GM21619 (cell line): ENCODE measurements around the gene MCM10.
A peak's percentile ranks its signal among the peaks of the same experiment; 100 is the strongest.
"Not testable (repeated sequence)": the region's sequence is repeated elsewhere in the genome, so short reads cannot be mapped to it uniquely, and the experiment has no call there.

ENCODE experiments used
- ATAC-seq: cut with Tn5 transposase; IDR thresholded peaks from one replicate; pipeline ENCODE4 v1.9.1; 2021; ENCODE audit not compliant: unreplicated experiment

MCM10 gene

DNA sequence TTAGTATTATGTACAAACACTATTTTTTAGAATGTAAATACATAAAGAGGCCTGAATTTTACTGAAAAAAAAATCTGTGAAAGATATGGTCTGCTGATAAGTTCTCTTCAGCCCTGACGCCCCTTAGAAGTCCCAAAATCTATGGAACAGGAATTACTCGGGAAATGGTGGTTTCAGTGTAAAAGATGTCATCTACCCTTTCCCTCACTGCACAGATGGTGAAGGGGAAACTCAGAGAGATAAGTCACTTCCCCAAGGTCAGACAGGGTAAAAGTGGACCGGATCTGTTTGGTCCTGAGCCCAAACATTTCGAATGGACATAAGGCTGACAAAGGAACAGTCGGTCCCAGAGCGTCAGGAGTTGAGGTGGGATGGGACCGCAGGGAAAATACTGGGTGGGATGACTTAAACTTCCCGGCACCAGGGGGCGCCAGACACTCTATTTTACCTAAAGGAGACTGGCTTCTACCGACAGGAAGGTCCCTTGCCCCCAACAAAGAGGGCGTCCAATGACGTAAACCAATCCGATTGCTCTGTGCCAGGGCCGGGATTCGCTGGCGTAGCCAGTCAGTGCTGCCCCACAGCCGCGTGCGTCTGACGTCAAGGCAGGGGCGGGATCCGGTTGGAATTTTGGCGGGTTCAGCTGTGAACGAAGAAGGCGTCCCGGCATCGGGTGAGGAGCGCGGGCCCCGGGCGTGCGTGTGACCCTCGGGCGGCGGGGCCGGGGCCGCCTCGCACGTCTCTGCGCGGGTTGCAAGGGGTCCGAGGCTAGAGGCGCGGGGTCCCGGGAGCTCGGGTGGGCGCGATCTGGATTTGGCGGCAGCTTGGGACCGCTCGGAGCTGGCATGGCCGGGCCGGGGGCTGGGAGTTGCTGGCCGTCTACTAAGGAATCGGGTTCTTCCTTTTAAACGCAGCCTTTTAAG is at the start of gene MCM10:
Gene MCM10 (plus strand): TSS at position 625 of the 923 bp plus-strand sequence. CDS start 2,645 bp downstream, outside the sequence.
- peak; percentile 100 for ATAC-seq

DNA sequence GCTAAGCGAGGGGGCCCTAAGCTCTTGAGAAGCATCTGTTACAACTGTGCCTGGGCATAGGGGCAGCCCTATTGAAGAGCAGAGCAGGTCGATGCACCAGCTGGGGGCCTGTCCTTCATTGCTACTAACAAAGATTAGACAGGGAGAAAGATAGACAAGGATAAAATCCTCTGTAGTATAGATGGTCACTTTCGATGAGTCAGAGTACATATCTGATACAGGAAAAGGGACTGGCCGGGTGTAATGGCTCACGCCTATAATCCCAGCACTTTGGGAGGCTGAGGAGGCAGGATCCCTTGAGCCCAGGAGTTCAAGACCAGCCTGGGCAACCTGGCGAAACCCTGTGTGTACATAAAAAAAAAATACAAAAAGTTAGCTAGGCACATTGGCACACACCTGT is 47.8 kb upstream of the MCM10 start:
- ATAC-seq: no peak

DNA sequence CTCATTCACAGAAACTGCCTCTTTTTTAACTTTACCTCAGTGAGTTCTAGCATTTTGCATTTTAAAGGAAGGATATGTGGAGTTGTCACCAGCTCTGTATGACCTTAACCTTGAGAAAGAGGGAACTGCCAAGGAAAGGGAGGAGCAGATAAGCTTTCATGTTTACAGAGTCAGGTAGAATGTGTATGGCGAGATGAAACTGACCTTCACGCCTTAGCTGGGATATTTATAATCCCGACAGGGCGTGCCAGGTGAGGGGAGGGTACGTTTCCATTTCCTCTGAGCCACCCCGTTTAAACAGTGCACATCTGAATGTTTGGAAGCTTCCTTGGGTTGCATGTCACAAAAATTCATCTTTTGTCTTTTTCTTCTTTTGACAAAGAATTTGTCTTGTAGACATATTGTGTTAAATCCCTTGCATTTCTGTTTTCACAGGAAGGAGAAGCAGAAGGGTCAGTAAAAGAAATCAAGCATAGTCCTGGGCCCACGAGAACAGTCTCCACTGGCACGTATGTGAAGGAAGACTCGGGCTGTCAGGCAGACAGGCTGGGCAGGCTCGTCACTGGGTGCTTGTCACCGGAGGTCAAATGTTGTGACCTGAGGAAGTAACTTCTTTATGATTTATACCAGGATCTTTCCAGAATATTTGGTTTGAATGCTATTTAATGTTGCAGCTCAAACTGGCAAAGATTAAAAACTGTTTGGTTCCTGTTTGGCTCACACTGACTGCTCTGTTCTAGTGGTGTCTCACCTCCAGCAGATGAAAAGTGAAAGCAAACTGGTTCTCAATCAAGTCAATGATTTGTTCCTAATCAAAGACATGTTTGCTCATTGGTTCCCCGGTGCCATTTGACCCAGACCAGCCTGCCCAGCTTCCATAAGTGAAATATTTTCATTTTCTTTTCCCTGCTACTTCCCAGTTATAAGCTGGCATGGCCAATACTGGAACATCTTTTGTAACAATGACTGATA is 45.2 kb upstream of the MCM10 start:
- ATAC-seq: peak; percentile 83

DNA sequence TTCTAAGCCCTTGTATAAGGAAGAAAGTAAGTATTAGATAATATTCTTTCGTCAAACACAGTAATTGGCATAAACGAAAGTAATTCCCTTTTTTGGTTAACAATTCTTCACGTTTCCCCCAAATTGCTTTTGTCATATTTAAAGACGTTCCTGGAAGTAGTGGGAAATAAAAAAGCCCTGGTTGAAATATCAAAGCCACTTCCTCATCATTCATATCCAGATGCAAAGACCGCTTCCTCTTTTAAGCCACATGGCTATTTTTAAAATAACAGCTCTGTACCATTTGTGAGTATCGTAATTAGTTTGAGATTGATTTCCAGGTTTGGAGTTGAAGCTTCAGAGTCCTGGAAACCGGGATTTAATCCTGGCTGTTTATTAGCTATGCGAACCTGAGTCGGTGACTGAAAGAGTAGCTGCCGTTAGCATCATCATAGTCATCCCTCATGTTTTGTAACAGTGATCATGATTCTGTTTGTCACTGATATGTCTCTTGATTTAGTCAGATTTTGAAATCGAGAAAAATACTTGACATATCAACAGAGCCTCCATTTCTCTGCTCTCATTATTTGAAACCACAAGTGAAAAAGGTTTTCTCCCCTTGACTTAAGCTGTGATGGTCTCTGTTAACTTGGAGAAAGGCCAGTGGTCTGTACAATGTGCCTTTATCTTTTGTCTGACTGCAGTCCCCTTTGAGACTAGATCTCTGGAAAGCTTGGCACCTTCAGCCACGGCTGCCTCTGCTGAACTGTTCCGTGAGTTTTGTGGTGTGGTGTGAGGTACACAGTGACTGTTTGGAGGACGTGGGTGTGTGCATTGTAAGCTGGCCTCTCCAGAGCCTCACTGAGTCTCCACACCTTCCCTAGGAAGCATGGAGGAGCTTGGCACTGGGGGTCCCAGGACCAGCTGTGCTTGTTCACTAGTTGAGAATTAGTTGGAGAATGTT is 43.2 kb upstream of the MCM10 start:
- no peak for ATAC-seq

DNA sequence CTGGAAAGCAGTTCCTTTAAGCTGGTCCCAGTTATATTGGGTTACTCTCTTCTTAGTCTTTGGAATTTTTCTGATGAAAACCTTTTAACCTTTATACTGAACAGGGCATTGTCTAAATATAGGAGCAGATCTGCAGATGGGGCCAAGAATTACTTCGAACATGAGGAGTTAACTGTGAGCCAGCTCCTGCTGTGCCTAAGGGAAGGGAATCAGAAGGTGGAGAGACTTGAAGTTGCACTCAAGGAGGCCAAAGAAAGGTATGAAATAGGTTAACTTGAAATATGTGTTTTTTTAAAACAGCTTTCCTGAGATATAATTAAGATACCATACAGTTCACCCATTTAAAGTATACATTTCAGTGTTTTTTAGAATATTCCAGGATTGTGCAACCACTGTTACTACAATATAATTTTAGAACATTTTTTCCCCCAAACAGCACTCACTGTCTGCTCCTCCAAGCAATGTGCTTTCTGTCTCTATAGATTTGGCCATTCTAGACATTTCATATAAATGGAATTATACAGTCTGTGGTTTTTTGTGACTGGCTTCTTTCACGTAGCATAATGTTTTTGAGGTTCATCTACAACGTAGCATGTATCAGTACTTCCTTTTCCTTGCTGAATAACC is 42.5 kb upstream of the MCM10 start:
- no peak for ATAC-seq

DNA sequence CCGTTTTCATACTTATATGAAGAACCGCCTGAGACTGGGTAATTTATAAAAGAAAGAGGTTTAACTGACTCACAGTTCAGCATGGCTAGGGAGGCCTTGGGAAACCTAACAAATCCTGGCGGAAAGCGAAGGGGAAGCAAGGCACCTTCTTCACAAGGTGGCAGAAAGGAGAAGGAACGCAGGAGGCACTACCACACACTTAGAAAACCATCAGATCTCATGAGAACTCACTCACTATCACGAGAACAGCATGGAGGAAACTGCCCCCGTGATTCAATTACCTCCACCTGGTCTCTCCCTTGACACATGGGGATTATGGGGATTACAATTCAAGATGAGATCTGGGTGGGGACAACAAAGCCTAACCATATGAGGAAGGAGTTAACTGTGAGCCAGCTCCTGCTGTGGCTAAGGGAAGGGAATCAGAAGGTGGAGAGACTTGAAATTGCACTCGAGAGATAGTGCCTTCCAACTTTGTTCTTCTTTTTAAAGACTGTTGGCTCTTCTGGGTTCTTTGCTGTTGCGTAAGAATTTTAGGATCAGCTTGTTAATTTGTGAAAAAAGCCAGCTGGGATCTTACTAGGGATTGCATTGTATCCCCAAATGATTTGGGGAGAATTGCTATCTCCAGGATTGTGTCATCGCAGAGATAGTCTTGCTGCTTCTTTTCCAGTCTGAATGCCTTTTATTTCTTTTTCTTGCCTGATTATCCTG is 40.4 kb upstream of the MCM10 start:
- ATAC-seq: no peak

DNA sequence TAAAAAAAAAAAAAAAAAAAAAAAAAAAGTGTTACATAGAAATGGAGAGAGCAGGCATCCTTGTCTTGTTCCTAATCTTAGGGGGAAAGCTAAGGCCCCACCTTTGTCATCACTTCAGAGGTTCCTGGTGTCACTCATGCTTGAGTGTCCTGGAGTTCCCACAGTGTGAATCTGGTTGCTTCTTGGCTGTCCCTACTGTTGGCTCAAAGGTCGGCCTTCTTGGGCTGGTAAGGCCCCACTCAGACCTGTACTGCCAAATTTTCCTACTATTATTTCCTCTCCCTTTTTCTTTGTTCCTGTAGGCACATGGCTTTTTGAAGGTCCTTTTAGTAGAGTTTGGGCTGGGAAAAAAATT is 39.9 kb upstream of the MCM10 start:
- no peak for ATAC-seq

DNA sequence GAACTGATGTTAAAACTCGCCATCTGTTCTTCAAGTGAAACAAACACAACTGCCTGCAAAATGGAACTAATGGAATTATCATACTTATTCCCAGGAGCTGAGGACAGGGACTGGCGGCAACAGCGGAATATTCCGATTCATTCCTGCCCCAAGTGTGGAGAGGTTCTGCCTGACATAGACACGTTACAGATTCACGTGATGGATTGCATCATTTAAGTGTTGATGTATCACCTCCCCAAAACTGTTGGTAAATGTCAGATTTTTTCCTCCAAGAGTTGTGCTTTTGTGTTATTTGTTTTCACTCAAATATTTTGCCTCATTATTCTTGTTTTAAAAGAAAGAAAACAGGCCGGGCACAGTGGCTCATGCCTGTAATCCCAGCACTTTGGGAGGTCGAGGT is 24.7 kb upstream of the MCM10 start:
- ATAC-seq: no peak

DNA sequence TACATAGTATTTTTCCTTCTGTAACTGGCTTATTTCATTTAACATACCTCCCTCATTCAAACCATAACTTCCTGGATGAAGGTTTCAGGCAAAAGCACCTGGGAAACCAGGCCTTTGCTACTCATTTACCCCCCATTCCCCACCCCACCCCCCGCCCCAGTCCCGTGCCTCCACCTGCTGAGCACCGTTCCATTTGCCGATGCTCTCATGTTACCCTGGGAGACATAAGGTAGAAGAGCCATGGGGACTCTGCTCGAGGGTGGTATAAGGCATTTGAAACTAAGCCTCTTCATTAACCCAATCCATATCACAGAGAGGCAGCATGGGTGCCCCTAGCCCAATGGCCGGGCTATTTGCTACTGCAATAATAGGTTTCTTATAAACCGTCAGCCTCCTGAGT is 22.2 kb upstream of the MCM10 start:
- no peak for ATAC-seq

DNA sequence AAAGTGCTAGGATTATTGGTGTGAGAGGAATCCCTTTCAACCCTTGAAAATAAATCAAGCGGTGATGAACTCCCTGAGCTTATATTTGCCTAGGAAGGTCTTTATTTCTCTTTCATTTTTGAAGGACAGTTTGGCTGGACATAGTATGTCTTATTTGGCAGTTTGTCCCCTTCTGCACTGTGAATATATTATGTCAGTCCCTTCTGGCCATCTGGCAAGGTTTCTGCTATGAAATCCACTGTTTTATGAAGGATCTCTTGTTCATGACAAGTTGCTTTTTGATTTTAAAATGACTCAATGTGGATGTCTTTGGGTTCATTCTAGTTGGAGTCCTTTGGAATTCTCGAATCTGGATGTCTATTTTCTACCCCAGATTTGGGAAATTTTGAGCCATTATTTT is 21.7 kb upstream of the MCM10 start:
- ATAC-seq: no peak

DNA sequence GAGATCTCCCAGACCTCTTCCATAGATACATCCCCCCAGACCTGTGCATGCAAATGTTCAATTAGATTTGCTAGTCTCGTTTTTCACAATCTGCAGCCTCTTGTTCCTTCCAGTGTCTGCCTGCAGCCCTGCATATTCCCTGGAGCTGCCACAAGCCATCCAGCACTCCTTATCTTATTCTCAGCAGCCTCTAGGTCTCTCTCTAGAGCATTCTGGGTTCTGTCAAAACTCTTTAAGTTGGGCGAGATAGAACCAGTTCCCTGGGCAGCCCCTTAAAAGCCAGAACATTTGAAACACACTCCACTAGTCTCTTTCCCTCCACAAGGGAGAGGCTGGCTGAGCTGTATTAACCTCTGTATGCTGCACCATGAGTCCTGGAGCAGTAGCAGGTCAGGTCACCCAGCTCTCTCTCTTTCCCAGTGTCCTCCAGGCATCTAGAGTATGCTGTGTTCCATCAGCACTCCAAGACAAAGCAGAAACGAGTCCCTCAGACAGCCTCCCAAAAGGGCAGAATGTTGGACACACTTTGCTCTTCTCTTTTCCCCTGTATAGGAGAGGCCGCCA is 20.6 kb upstream of the MCM10 start:
- ATAC-seq: no peak

DNA sequence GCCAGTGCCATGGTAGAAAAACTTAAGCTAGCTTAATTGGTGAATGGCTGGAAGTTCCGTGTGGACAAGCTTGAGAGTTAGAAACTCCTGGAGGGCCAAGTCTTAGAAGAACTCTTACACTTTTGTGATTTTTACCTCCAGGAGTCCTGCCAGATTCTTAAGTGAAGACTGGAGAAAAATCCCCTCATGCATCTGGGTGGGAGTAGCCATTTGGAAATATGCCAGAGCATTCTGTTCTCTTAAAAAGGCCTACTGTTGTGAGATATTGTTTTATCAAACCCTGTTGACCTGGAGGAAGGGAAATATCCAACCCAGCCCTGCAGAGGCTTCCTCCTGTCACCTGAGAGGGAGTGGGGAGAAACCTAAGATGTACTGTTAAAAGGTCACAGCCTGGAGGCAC is 17.6 kb upstream of the MCM10 start:
- ATAC-seq: no peak

DNA sequence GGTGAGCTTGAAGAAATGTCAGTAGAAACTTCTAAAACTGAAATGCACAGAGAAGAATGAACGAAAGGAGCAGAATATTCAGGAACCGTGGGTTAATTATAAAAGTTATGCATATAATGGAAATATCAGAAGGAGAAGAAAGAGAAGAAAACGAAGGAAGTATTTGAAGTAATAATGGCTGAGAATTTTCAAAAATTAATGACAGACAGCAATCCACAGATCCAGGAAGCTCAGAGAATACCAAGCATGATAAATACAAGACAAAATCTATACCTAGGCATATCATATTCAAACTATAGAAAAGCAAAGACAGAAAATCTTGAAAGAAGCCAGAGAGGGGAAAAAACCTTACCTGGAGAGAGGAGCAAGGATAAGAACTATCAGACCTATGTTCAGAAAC is 16.5 kb upstream of the MCM10 start:
- ATAC-seq: no peak

DNA sequence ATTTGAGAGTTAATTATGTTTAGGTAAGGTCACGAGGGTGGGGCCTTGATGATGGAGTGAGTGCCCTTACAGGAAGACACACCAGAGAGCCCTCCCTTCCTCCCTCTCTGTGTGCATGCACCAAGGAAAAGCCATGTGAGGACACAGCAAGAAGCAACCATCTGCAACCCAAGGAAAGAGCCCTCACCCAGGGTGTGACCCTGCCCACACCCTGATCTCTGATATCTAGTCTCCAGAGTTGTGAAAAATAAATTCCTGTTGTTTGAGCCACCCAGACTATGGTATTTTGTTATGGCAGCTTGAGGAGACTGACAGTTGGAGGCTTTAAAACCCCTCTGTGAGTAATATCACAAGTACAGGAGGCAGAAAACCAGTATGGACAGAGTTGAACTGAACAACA is 15.0 kb upstream of the MCM10 start:
- ATAC-seq: no peak

DNA sequence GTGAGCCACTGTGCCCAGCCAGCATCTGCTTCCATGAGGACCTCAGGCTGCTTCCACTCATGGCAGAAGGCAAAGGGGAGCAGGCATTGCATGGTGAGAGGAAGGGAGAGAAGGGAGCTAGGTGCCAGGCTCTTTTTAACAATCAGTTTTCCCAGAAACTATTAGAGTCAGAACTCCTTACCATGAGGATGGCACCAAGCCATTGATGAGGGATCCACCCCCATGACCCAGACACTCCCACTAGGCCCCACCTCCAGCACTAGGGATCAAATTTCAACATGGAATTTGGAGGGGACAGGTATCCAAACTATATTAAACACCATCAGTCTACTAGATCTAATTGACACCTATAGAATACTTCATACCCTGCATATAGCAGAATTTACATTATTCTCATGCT is 14.2 kb upstream of the MCM10 start:
- ATAC-seq: no peak

DNA sequence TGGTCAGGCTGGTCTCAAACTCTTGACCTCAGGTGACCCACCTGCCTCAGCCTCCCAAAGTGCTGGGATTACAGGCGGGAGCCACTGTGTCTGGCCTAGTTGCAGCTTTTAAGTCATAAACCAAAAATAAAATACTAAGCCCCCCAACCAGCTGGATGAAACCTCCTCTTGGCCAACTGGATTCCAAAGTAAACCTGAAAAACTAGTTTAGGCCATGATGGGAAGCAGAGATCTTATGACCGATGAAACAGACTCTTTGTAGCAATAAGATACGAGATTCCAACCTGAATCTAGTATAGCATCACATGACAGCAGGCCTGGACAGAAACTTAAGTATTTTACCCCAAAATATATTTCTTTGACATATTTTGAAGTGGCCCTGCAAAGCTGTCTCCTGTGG is 9.1 kb upstream of the MCM10 start:
- ATAC-seq: no peak

DNA sequence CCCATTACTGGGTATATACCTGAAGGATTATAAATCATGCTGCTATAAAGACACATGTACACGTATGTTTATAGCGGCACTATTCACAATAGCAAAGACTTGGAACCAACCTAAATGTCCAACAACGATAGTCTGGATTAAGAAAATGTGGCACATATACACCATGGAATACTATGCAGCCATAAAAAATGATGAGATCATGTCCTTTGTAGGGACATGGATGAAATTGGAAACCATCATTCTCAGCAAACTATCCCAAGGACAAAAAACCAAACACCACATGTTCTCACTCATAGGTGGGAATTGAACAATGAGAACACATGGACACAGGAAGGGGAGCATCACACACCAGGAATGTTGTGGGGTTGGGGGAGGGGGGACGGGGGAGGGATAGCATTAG is 5.5 kb upstream of the MCM10 start:
- ATAC-seq: not testable (repeated sequence)

DNA sequence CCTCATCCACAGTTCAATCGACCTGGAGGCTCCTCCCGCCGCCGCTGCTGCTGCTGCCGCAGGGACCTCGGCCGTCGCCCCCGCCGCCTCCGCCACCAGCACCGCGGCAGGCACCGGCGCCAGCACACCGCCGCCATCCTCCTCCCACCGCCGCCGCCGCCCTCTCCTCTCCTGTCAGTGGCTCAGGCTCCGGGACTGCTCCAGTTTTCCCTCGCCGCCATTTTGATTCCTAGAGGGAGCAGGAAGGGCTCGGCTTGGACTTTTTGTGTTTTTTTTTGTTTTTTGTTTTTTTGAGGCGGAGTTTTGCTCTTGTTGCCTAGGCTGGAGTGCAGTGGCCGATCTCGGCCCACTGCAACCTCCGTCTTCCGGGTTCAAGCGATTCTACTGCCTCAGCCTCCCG is 3.0 kb upstream of the MCM10 start:
- ATAC-seq: no peak

DNA sequence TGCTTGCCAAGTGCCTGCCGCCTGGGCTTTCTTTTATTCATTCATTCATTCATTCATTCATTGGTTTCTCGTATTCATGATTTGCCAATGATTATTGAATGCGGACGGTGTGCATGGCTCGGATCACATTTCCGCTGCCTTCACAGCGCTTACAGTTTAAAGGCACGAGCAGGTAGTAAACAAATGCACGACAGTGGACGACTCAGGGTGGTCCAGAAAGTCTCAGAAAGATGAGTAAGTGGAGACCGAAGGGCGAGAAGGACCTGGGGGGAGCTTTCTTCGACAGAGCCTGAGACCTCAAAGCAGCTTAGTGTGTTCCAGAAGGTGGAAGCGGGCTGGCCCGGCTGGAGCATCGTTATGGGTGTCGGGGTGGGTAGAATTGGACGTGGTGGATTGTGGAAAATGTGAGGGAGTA is 506 bp downstream of the MCM10 start:
- no peak for ATAC-seq
